CD4-positive, alpha-beta memory T cell (primary cell): ENCODE results near the gene SRA1. TPM values are rescaled to one million over a fixed set of nuclear protein-coding genes. Genes with fewer than 3 reads are reported as not detected.

Experiments
- microRNA-seq: library from miRNA; unstranded; fragments of <30 nt; microRNA quantifications from one replicate; pipeline ENCODE4 v1.2.0, GENCODE V29; 2021; ENCODE audit warnings: borderline replicate concordance, borderline number of aligned reads, borderline microRNAs expressed, mixed read lengths
- polyA plus RNA-seq, 2 donors: library from polyadenylated mRNA; unstranded; fragments of 300-500 nt; fragmentation: Illumina TruSeq; gene quantifications; one replicate each; pipeline ENCODE4 v1.2.3, GENCODE V29; 2021
- total RNA-seq, 2 experiments: library from RNA; stranded (reverse); gene quantifications; one replicate each; pipeline ENCODE4 v1.2.3, GENCODE V29; 2021

SRA1 gene
- total and polyA plus RNA-seq, 4 experiments from 2014 or later: 24.5 to 46.8 (median 31.0) TPM

Small RNAs within 50 kb of the gene (microRNA-seq; reads per million reads assigned to microRNA genes)
- gene MIR6831: not detected

Other genes with a start within 250 kb of the SRA1 start
- gene HBEGF, start 210.9 kb downstream of the SRA1 start, total RNA-seq: under 1 TPM; 0.52 to 0.86 TPM
- 1 to 10 TPM; 1.2 to 2.4 TPM for gene HBEGF, start 210.9 kb downstream of the SRA1 start, polyA plus RNA-seq
- not detected for gene SLC4A9, start 197.3 kb downstream of the SRA1 start, total RNA-seq
- gene SLC4A9, start 197.3 kb downstream of the SRA1 start, polyA plus RNA-seq: not detected
- 100 to 1,000 TPM; 228 to 252 TPM for gene ANKHD1, start 155.6 kb downstream of the SRA1 start, total RNA-seq
- gene ANKHD1, start 155.6 kb downstream of the SRA1 start, polyA plus RNA-seq: 100 to 1,000 TPM in 1 of 2 donors, 10 to 100 TPM in 1; 58.6 to 100 TPM
- gene EIF4EBP3, start 9.8 kb downstream of the SRA1 start, total RNA-seq: 10 to 100 TPM; 15.3 to 18.8 TPM
- gene EIF4EBP3, start 9.8 kb downstream of the SRA1 start, polyA plus RNA-seq: 10 to 100 TPM; 31.9 to 44.3 TPM
- 10 to 100 TPM; 72.9 to 75.4 TPM for gene APBB3, start 7.1 kb upstream of the SRA1 start, total RNA-seq
- gene APBB3, start 7.1 kb upstream of the SRA1 start, polyA plus RNA-seq: 1 to 10 TPM; 2.1 to 4.9 TPM
- 10 to 100 TPM; 49.0 to 59.4 TPM for gene SLC35A4, start 7.4 kb upstream of the SRA1 start, total RNA-seq
- gene SLC35A4, start 7.4 kb upstream of the SRA1 start, polyA plus RNA-seq: 100 to 1,000 TPM; 105 to 115 TPM
- 1 to 10 TPM; 4.9 to 5.2 TPM for gene CD14, start 75.7 kb upstream of the SRA1 start, total RNA-seq
- 1 to 10 TPM; 2.7 to 3.2 TPM for gene CD14, start 75.7 kb upstream of the SRA1 start, polyA plus RNA-seq
- 10 to 100 TPM; 50.0 to 56.3 TPM for gene TMCO6, start 82.0 kb upstream of the SRA1 start, total RNA-seq
- 10 to 100 TPM; 15.7 to 18.3 TPM for gene TMCO6, start 82.0 kb upstream of the SRA1 start, polyA plus RNA-seq
- gene NDUFA2, start 90.2 kb upstream of the SRA1 start, total RNA-seq: 10 to 100 TPM; 38.0 TPM
- gene NDUFA2, start 90.2 kb upstream of the SRA1 start, polyA plus RNA-seq: 100 to 1,000 TPM; 132 to 135 TPM
- 100 to 1,000 TPM; 178 to 185 TPM for gene IK, start 90.4 kb upstream of the SRA1 start, total RNA-seq
- 100 to 1,000 TPM; 147 to 205 TPM for gene IK, start 90.4 kb upstream of the SRA1 start, polyA plus RNA-seq
- 10 to 100 TPM; 47.1 to 49.6 TPM for gene WDR55, start 107.4 kb upstream of the SRA1 start, total RNA-seq
- gene WDR55, start 107.4 kb upstream of the SRA1 start, polyA plus RNA-seq: 10 to 100 TPM; 12.4 to 19.5 TPM
- gene DND1, start 116.1 kb upstream of the SRA1 start, total RNA-seq: 1 to 10 TPM; 4.0 to 5.0 TPM
- gene DND1, start 116.1 kb upstream of the SRA1 start, polyA plus RNA-seq: not detected
- 10 to 100 TPM; 60.7 to 63.5 TPM for gene HARS1, start 133.9 kb upstream of the SRA1 start, total RNA-seq
- gene HARS1, start 133.9 kb upstream of the SRA1 start, polyA plus RNA-seq: 10 to 100 TPM; 70.8 to 72.9 TPM
- gene HARS2, start 134.0 kb upstream of the SRA1 start, total RNA-seq: 10 to 100 TPM; 61.6 to 67.5 TPM
- 10 to 100 TPM; 17.8 to 26.5 TPM for gene HARS2, start 134.0 kb upstream of the SRA1 start, polyA plus RNA-seq
- 10 to 100 TPM; 56.3 to 57.4 TPM for gene ZMAT2, start 143.0 kb upstream of the SRA1 start, total RNA-seq
- gene ZMAT2, start 143.0 kb upstream of the SRA1 start, polyA plus RNA-seq: 10 to 100 TPM; 65.9 to 76.5 TPM
- gene PCDHA1, start 228.7 kb upstream of the SRA1 start, total RNA-seq: not detected
- gene PCDHA1, start 228.7 kb upstream of the SRA1 start, polyA plus RNA-seq: not detected
- not detected for gene PCDHA2, start 237.4 kb upstream of the SRA1 start, total RNA-seq
- gene PCDHA2, start 237.4 kb upstream of the SRA1 start, polyA plus RNA-seq: not detected
- not detected for gene PCDHA3, start 243.6 kb upstream of the SRA1 start, total RNA-seq
- gene PCDHA3, start 243.6 kb upstream of the SRA1 start, polyA plus RNA-seq: not detected
- not detected for gene PCDHA4, start 249.6 kb upstream of the SRA1 start, total RNA-seq
- not detected for gene PCDHA4, start 249.6 kb upstream of the SRA1 start, polyA plus RNA-seq